HL-60 (cell line): ENCODE data around the gene RIBC2.

Experiments used
- CTCF ChIP-seq: IDR thresholded peaks from one replicate; pipeline ENCODE4 v1.5.1; 2011; ENCODE audit warnings: low read length, control low read depth, inconsistent platforms; ENCODE audit not compliant: insufficient read depth
- REST ChIP-seq: IDR thresholded peaks from 2 replicates; pipeline ENCODE4 v1.6.1; 2012; ENCODE audit warnings: low read depth; ENCODE audit not compliant: insufficient replicate concordance

- TF ChIP-seq CTCF: no peak
- TF ChIP-seq REST: no peak
These were observed 8.0 kb downstream of the RIBC2 start for GRCh38 chr22:45421349-45422055.
